NCI-H524 (cell line): ENCODE data around the gene RAMP3.
"Not testable (repeated sequence)": the region's sequence is repeated elsewhere in the genome, so short reads cannot be mapped to it uniquely, and the experiment has no call there.

Experiments
- DNase-seq, 2 experiments: peaks; one replicate each; lab custom pipeline; 2025; lab: John Stamatoyannopoulos, UW

The RAMP3 gene

GRCh38 chr7:45156516-45157272 is 897 bp upstream of the RAMP3 start:
- DNase-seq, result no peak

- DNase-seq, result no peak
Observed at GRCh38 chr7:45157286-45157652, 322 bp upstream of the RAMP3 start.

GRCh38 chr7:45158471-45158870 is 880 bp downstream of the RAMP3 start:
- no peak for DNase-seq

GRCh38 chr7:45159296-45159695 is 1.7 kb downstream of the RAMP3 start:
- DNase-seq, result no peak

DNA sequence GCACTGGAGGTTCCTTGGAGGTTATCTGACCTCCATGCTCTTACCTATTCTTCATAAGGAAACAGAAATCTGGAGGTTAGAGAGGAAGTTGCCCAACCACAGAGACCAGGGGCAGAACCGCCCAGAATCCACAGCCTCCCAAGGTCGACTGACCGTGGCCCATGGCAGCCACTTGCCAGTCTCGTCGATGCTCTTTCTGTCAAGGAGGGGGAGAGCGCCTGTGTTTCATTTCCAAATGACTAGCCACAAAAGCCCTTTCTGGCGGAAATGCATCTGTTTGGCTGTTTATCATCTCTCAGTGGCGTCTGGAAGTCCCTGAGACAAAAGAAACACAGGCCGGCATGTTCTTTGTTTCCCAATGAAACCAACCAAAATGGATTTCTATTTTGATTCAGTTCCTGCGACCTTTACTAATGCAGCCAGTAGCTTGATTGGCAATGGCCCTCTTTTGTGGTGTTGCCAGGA is 2.9 kb downstream of the RAMP3 start:
- DNase-seq, result no peak

DNA sequence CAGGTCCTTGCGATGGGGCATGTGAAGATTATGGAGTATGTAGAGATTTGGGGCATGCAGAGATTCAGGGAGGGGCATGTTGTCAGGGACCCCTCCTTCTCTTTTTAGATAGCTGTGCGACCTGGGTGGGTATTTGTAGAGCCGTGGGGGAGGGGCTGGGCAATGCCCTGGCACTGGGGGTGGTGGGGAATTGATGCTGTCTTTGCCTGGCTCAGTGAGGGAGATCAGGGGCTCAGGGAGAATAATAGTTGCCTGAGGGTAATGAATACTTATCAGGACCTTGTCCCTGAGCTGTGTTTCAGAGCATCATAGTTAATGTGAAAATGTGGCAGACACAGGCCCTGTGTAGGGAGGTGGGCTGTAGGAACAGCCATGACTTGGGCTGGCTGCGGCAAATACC is 3.5 kb downstream of the RAMP3 start:
- no peak for DNase-seq

- no peak for DNase-seq
Observed at GRCh38 chr7:45161842-45162241, 4.3 kb downstream of the RAMP3 start.

- DNase-seq, result no peak
Observed at GRCh38 chr7:45162311-45162845, 4.8 kb downstream of the RAMP3 start.

DNA sequence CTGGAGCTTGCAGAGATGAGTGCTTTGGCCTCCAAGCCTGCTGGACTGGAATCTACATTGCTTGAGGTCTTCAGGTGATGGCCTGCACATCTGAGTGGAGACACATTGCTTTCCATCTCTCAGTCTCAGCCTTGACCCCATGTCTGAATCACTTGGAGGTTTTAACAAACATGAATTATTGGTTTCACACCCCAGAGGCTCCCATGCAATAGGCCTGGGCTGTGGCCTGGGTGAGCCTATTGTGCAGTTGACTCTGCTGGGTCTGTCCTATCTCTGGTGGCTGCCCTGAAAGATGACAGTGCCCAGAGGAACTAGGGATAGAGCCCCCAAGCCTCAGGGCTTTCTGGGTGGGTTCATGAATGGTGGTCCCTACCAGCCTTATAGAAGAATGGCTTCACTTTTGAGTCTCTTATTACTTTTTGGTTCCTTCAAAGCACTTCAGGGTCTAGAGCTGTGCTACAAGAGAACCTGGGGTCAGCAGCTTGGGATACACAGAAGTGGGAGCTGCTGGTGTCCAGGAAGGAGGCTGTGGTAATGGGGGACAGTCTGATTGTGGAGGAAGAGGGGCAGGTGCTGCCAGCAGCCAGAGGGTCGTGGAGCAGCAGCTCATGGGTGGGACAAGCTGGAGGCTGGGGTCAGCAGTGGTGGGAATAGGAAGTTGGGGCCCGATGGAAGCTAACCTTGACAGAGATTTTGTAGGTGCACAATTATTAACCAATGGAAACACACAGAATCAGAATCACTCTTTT is 5.5 kb downstream of the RAMP3 start:
- no peak for DNase-seq

DNA sequence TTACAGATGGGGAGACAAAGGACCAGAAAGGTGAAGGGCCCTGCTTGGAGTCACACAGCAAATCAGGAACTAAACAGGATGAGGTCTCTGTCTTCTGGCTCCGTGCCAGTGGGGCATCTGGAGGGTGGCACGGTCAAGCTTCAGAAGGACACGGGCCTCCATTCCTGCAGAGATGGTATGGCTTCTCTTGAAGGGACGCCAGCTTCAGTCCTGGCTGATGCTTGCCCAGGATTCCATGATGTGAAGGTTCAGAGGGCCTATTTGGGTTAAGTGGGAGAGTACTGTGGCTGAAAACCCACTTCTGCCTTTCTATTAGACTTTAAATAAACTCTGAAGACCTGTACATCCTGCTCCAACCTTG is 6.1 kb downstream of the RAMP3 start:
- DNase-seq, result no peak

DNA sequence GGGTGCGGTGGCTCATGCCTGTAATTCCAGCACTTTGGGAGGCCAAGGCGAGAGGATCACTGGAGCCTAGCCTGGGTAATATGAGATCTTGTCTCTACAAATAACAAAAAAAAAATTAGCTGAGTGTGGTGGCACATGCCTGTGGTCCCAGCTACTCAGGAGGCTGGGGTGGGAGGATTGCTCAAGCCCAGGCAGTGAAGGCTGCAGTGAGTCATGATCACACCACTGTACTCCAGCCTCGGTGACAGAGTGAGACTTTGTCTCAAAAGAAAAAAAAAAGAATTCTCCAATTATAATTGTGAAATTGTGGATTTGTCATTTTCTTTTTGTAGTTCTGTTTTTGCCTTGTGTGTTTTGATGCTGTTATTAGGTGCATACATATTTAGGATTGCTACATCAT is 6.7 kb downstream of the RAMP3 start:
- DNase-seq, result not testable (repeated sequence)

DNA sequence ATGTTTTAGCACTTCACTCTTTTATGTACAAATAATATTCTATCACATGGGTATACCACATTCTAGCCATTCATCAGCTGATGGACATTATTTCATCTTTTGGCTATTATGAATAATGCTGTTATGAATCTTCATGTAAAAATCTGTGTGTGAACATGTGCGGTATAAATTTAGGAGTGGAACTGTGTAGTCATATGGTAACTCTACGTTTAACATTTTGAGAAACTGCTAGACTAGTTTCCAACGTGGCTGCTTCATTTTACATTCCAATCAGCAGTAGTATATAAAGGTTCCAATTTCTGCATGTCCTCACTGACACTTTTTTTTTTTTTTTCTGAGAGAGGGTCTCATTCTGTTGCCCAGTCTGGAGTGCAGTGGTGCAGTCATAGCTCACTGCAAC is 8.3 kb downstream of the RAMP3 start:
- DNase-seq, result no peak

GRCh38 chr7:45171946-45172345 is 14.4 kb downstream of the RAMP3 start:
- DNase-seq, result no peak

- no peak for DNase-seq
Observed at GRCh38 chr7:45173596-45174327, 16.2 kb downstream of the RAMP3 start.

DNA sequence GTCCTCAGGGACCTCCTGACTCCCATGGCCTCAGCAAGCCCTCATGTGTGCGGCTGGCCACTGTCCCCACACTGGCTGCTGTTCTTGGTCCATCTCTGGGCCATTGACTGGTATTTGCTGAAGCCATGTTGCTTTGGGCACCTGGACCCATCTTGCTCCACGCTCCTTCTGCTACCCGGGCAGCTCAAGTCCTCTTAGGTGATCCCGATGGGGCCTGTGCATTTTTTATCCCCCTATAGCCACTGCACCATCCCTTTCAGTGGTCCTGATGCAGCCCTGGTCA is 16.7 kb downstream of the RAMP3 start:
- no peak for DNase-seq

- DNase-seq, result no peak
Observed at GRCh38 chr7:45174966-45175765, 17.6 kb downstream of the RAMP3 start.

DNA sequence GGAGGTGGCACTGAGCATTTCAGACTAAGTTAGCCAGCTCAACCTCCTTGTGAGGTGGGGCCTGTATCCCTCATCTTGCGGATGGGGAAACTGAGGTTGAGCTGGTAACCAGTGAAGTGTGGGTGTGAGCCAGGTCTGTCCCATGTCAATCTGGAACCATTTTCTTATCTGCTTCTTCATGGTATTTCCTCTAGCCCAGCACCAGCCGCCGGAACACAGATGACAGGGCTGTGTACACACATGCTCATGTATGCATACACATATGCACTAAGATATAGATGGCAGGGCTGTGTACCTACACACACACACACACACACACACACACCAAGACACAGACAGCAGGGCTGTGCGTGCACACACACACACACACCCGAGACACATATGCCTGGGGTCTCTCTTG is 18.5 kb downstream of the RAMP3 start:
- DNase-seq, result no peak

DNA sequence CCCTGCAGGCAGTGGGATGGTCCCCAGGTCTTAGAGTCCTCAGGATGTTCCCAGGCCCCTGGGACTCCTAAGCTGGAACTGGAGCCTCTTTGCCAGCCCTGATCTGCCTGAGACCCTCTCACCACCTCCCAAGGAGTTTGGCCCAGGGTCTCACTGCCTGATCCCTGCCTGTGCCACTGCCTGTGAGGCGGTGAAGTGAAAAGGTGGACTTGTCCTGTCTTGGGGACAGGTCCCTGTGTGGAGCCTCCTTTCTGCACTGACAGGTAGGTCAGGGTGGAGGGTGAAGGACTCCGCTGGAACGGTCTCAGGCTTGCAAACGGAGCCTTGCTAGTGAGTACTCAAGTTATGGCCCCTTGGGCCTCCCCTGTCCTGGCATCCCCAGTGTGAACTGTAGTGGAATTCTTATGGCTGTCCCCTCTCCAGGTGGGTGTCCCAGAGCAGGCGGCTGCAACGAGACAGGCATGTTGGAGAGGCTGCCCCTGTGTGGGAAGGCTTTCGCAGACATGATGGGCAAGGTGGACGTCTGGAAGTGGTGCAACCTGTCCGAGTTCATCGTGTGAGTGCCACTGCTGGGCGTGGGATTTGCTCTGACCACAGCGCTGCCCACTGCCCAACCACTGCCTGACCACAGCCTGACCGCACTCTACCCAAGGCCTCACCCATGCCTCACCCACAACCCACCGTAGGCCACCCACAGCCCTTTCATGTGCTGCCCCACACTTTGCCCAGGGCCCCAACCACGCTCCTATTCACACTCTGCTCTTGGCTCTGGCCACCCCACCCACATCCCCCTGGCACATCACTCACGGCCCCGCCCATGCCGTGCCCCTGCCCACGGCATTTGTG is 19.5 kb downstream of the RAMP3 start:
- DNase-seq, result no peak

- no peak for DNase-seq
Observed at GRCh38 chr7:45177801-45178200, 20.2 kb downstream of the RAMP3 start.

DNA sequence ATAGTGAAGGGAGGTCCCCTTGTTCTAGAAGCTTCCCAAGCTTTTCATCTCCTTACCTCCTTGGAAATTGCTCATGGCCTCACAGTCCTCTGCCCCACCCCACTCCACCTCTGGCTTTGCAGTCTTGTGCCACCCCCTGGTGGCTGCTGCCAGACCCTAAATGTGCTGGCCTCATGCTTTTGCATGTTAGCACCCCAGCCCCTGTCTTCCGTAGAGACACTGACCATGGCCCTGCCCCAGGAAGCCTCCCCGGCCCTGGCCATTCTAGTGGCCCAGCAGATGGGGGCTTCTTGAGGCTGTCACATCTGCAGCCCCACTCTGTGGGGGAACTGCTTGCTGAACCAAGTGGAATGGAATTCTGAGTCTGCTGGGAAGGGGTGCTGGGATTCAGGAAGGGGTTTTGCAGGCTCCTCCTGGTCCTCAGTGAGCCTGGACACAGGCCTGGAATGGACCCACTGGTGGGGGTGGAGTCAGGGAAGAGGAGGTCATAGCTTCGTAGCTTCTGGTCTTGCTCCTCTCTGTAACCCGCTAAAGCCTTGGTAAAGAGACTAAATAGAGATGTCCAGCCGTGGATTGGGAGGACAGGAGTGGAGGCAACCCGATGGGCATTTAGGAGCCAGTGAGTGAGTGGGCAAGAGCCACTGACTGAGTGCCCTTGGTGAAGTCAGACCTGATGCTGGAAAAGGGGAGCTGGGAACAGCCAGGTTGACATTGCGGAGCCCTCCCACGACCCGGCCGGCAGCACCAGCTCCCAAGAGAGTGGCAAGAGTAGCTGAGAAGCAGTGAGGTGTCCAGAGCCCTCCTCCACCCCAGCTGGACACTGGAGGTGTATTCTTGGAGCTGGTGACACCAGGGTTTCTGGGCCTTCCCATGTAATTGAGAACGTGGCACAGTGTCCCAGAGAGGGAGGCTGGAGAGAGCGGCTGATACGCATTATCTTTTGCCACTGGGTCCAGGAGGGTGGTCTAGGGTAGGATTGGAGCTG is 20.9 kb downstream of the RAMP3 start:
- peak in 1 of 2 experiments; percentile 10 for DNase-seq
